ENCODE results near the gene TPH2.

DNA sequence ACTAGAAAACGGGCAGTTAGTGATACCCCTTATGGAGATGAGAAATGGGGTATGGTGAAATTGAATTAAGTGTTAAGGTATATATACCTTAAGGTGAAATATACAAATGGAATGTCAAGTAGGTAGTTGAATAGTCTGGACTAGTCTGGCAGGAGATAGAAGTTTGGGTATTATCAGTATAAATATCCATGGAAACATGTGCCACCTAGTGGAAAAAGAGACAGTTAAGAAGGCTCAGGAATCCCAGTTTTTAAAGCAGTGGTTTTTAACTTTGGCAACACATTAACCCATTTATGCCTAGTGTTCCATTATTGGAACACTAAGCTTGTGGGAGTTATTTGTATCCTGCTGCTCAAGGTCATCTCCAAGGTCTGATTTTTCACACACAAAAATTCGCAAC is 38.6 kb upstream of the TPH2 start:
- TF ChIP-seq, protein P1, sequence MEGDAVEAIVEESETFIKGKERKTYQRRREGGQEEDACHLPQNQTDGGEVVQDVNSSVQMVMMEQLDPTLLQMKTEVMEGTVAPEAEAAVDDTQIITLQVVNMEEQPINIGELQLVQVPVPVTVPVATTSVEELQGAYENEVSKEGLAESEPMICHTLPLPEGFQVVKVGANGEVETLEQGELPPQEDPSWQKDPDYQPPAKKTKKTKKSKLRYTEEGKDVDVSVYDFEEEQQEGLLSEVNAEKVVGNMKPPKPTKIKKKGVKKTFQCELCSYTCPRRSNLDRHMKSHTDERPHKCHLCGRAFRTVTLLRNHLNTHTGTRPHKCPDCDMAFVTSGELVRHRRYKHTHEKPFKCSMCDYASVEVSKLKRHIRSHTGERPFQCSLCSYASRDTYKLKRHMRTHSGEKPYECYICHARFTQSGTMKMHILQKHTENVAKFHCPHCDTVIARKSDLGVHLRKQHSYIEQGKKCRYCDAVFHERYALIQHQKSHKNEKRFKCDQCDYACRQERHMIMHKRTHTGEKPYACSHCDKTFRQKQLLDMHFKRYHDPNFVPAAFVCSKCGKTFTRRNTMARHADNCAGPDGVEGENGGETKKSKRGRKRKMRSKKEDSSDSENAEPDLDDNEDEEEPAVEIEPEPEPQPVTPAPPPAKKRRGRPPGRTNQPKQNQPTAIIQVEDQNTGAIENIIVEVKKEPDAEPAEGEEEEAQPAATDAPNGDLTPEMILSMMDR (IDR thresholded peaks at IDR 0.05; ENCODE audit: low read depth, low read length): no peak
- no peak for TF ChIP-seq POLR2A (IDR thresholded peaks at IDR 0.05; ENCODE audit: extremely low read depth, insufficient read length)
- TF ChIP-seq, protein P2, sequence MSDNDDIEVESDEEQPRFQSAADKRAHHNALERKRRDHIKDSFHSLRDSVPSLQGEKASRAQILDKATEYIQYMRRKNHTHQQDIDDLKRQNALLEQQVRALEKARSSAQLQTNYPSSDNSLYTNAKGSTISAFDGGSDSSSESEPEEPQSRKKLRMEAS (IDR thresholded peaks at IDR 0.05; ENCODE audit: low read depth, low read length): no peak

Data from NB4 (cell line).